ENCODE results near the gene PTCH2.

DNA sequence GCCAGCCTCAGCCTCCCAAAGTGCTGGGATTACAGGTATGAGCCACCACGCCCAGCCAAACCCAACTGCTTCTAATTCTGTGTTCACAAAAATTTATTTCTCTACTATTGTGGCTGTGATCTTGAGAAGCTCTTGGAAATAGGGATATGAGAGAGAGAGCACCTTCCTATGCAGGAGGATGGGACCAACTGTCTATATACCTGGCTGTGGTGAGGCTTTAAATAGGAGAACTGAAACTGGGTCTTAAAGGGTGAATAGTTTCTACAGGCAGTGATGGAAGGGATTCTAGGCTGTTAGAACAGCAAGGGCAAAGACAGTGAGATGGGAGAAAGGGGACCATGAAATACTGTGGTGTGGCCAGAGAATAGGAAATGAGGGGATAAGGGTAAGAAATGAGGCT, 8.3 kb upstream of the PTCH2 start:
- TF ChIP-seq, protein P1, sequence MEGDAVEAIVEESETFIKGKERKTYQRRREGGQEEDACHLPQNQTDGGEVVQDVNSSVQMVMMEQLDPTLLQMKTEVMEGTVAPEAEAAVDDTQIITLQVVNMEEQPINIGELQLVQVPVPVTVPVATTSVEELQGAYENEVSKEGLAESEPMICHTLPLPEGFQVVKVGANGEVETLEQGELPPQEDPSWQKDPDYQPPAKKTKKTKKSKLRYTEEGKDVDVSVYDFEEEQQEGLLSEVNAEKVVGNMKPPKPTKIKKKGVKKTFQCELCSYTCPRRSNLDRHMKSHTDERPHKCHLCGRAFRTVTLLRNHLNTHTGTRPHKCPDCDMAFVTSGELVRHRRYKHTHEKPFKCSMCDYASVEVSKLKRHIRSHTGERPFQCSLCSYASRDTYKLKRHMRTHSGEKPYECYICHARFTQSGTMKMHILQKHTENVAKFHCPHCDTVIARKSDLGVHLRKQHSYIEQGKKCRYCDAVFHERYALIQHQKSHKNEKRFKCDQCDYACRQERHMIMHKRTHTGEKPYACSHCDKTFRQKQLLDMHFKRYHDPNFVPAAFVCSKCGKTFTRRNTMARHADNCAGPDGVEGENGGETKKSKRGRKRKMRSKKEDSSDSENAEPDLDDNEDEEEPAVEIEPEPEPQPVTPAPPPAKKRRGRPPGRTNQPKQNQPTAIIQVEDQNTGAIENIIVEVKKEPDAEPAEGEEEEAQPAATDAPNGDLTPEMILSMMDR (IDR thresholded peaks at IDR 0.05) = no peak
- no peak for TF ChIP-seq POLR2AphosphoS5 (IDR thresholded peaks at IDR 0.05)
